ENCODE results near the gene VAMP3. TPM values are rescaled to one million over a fixed set of nuclear protein-coding genes. Genes with fewer than 3 reads are reported as not detected.

Gene VAMP3
- total RNA-seq, 1 experiment from 2014 or later: 57.8 TPM

DNA sequence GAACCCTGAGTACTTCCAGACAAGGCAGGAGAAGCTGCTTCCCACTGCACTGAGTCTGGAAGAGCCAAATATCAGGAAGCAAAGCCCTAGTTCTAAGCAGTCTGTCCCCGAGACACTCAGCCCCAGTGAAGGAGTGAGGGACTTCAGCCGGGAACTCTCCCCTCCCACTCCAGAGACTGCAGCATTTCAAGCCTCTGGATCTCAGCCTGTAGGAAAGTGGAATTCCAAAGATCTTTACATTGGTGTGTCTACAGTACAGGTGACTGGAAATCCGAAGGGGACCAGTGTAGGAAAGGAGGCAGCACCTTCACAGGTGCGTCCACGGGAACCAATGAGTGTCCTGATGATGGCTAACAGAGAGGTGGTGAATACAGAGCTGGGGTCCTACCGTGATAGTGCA, 33.1 kb upstream of the VAMP3 start:
- no peak for DNase-seq
- CTCF ChIA-PET: interaction anchor here (1.0 kb wide), 1 partner anchor 70 kb away, joined by 3 read pairs; no protein-coding TSS in a partner anchor
- intact Hi-C loops (cut with micrococcal nuclease; ENCODE audit: unreplicated experiment): no loop called here
- H3K27ac Mint-ChIP-seq (ENCODE audit: unreplicated experiment): no peak overlapping the region
- no peak overlapping the region for H3K4me3 Mint-ChIP-seq (ENCODE audit: low read depth, unreplicated experiment)
- TF ChIP-seq, protein P1, sequence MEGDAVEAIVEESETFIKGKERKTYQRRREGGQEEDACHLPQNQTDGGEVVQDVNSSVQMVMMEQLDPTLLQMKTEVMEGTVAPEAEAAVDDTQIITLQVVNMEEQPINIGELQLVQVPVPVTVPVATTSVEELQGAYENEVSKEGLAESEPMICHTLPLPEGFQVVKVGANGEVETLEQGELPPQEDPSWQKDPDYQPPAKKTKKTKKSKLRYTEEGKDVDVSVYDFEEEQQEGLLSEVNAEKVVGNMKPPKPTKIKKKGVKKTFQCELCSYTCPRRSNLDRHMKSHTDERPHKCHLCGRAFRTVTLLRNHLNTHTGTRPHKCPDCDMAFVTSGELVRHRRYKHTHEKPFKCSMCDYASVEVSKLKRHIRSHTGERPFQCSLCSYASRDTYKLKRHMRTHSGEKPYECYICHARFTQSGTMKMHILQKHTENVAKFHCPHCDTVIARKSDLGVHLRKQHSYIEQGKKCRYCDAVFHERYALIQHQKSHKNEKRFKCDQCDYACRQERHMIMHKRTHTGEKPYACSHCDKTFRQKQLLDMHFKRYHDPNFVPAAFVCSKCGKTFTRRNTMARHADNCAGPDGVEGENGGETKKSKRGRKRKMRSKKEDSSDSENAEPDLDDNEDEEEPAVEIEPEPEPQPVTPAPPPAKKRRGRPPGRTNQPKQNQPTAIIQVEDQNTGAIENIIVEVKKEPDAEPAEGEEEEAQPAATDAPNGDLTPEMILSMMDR (IDR thresholded peaks at IDR 0.05; ENCODE audit: unreplicated experiment): no peak
- BruUV-seq (replicated peaks): no TSS peak
- H3K4me1 Mint-ChIP-seq (ENCODE audit: low read depth, unreplicated experiment): no peaks in the 10 kb centered on the region
- H3K9me3 Mint-ChIP-seq (ENCODE audit: low read depth, unreplicated experiment): no peaks in the 10 kb centered on the region
- H3K27me3 Mint-ChIP-seq (ENCODE audit: unreplicated experiment): no peaks in the 10 kb centered on the region
- H3K36me3 Mint-ChIP-seq (ENCODE audit: insufficient read depth, unreplicated experiment): no peaks in the 10 kb centered on the region

DNA sequence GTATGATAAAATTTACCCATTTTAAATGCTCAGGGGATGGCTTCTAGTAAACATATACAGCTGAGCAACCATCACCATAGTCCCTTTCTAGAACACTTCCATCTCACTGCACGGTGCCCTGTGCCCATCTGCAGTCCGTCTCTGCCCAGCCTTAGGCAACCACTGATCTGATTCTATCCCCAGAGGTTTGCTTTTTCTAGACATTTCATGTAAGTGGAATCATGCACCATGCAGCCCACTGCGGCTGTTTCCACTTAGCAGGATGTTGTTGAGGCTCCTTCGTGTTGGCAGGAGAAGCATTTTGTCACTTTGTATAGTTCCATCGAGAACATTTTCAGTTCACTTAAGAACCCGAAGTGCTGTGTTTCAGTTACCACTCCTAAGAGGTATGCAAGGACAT, 27.8 kb upstream of the VAMP3 start:
- intact Hi-C loops (cut with micrococcal nuclease; ENCODE audit: unreplicated experiment): no loop called here
- no peak overlapping the region for H3K27ac Mint-ChIP-seq (ENCODE audit: unreplicated experiment)
- no TSS peak for BruUV-seq (replicated peaks)
- CTCF ChIA-PET: interaction anchor here (0.7 kb wide), 1 partner anchor 65 kb away, joined by 4 read pairs; no protein-coding TSS in a partner anchor
- no peak overlapping the region for H3K4me3 Mint-ChIP-seq (ENCODE audit: low read depth, unreplicated experiment)
- H3K27me3 Mint-ChIP-seq (ENCODE audit: unreplicated experiment): no peaks in the 10 kb centered on the region
- TF ChIP-seq, protein P1 (IDR thresholded peaks at IDR 0.05; ENCODE audit: unreplicated experiment): no peak
- H3K9me3 Mint-ChIP-seq (ENCODE audit: low read depth, unreplicated experiment): no peaks in the 10 kb centered on the region
- no peaks in the 10 kb centered on the region for H3K4me1 Mint-ChIP-seq (ENCODE audit: low read depth, unreplicated experiment)
- H3K36me3 Mint-ChIP-seq (ENCODE audit: insufficient read depth, unreplicated experiment): no peaks in the 10 kb centered on the region
- DNase-seq: no peak

DNA sequence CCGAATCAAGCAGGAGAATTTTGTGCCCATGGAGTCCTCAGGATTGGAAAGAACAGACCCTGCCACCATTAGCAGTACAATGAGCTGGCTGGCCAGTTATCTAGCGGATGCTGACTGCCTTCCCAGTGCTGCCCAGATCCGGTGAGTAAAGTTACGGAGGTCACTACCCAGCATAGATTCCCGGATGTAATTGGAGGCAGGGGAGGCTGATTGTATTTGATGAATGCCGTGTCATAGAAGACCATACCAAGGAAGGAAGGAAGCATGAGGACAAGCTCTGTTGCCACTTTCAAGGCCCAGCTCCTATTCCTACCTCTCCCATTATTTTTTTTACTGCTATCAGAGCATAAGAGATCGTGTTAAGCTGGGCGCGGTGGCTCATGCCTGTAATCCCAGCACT, 26.2 kb upstream of the VAMP3 start:
- intact Hi-C loops (cut with micrococcal nuclease; ENCODE audit: unreplicated experiment): no loop called here
- no peaks in the 10 kb centered on the region for H3K4me1 Mint-ChIP-seq (ENCODE audit: low read depth, unreplicated experiment)
- TF ChIP-seq, protein P1 (IDR thresholded peaks at IDR 0.05; ENCODE audit: unreplicated experiment): no peak
- no peak for DNase-seq
- no peaks in the 10 kb centered on the region for H3K36me3 Mint-ChIP-seq (ENCODE audit: insufficient read depth, unreplicated experiment)
- no peaks in the 10 kb centered on the region for H3K27me3 Mint-ChIP-seq (ENCODE audit: unreplicated experiment)
- H3K27ac Mint-ChIP-seq (ENCODE audit: unreplicated experiment): no peak overlapping the region
- H3K4me3 Mint-ChIP-seq (ENCODE audit: low read depth, unreplicated experiment): no peak overlapping the region
- no TSS peak for BruUV-seq (replicated peaks)
- CTCF ChIA-PET: no interaction called here
- no peaks in the 10 kb centered on the region for H3K9me3 Mint-ChIP-seq (ENCODE audit: low read depth, unreplicated experiment)

DNA sequence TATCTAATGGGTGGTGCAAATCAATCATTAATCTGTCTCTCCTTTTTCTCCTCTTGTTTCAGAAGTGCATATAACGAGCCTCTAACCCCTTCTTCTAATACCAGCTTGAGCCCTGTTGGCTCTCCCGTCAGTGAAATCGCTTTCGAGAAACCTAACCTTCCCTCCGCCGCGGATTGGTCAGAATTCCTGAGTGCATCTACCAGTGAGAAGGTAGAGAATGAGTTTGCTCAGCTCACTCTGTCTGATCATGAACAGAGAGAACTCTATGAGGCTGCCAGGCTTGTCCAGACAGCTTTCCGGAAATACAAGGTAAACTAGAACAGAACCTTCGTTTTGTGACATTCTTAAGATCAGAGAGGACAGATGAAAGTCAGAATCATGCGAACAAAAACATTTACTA, 25.3 kb upstream of the VAMP3 start:
- no TSS peak for BruUV-seq (replicated peaks)
- Mint-ChIP-seq H3K4me3 (ENCODE audit: low read depth, unreplicated experiment) (no peak overlapping the region), H3K9me3 (ENCODE audit: low read depth, unreplicated experiment) (no peaks in the 10 kb centered on the region), H3K27ac (ENCODE audit: unreplicated experiment) (no peak overlapping the region), H3K27me3 (ENCODE audit: unreplicated experiment) (no peaks in the 10 kb centered on the region), H3K4me1 (ENCODE audit: low read depth, unreplicated experiment) (no peaks in the 10 kb centered on the region), H3K36me3 (ENCODE audit: insufficient read depth, unreplicated experiment) (no peaks in the 10 kb centered on the region)
- DNase-seq: no peak
- CTCF ChIA-PET: no interaction called here
- intact Hi-C loops (cut with micrococcal nuclease; ENCODE audit: unreplicated experiment): no loop called here
- TF ChIP-seq, protein P1 (IDR thresholded peaks at IDR 0.05; ENCODE audit: unreplicated experiment): no peak

Measured in Calu3 (cell line).